Spleen (tissue), 11 donors: Measurements from ENCODE around the gene NUP58. TPM values are rescaled to one million over a fixed set of nuclear protein-coding genes. Genes with fewer than 3 reads are reported as not detected.

ENCODE experiments used
- DNase-seq: peaks from one replicate; pipeline ENCODE4 v3.0.0-alpha.2; 2020
- H3K27ac ChIP-seq, 8 donors: fragments of 200-600 bp; sonication (generic) in 7 of 8; 1 replicate in 4 of 8; 2 replicates in 4 of 8; pipeline versions ENCODE4 v1.5.0 to v1.8.0; 2016 to 2021; ENCODE audit warnings: inconsistent platforms in 4 of 8, mild to moderate bottlenecking in 4 of 8, moderate library complexity in 1 of 8
- H3K27me3 ChIP-seq, 7 donors: fragments of 200-600 bp; sonication (generic) in 6 of 7; replicated peaks in 1 of 7; 1 replicate in 4 of 7; 2 replicates in 3 of 7; pipeline versions ENCODE4 v1.5.0 to v1.8.0; 2016 to 2021; ENCODE audit warnings: inconsistent platforms in 3 of 7, mild to moderate bottlenecking in 1 of 7
- H3K36me3 ChIP-seq, 6 donors: fragments of 200-600 bp; sonication (generic) in 5 of 6; 1 replicate in 4 of 6; 2 replicates in 2 of 6; pipeline versions ENCODE4 v1.5.0 to v1.8.0; 2016 to 2021; ENCODE audit warnings: inconsistent platforms in 2 of 6
- H3K4me1 ChIP-seq, 6 donors: fragments of 200-600 bp; sonication (generic) in 5 of 6; 1 replicate in 3 of 6; 2 replicates in 3 of 6; pipeline versions ENCODE4 v1.5.0 to v1.8.0; 2016 to 2021; ENCODE audit warnings: inconsistent platforms in 3 of 6
- H3K4me3 ChIP-seq, 8 donors: fragments of 200-600 bp; sonication (generic) in 7 of 8; 1 replicate in 4 of 8; 2 replicates in 4 of 8; pipeline versions ENCODE4 v1.5.0 to v1.8.0; 2016 to 2021; ENCODE audit warnings: inconsistent platforms in 4 of 8, mild to moderate bottlenecking in 4 of 8, moderate library complexity in 2 of 8
- H3K9me3 ChIP-seq, 8 donors: fragments of 200-600 bp; sonication (generic) in 7 of 8; 1 replicate in 4 of 8; 2 replicates in 4 of 8; pipeline versions ENCODE4 v1.5.0 to v1.8.0; 2016 to 2021; ENCODE audit warnings: inconsistent platforms in 4 of 8
- CTCF ChIP-seq, 11 experiments: fragments of 200-600 bp in 7 of 11; fragments of 450-650 bp in 4 of 11; sonication (generic) in 4 of 11; IDR thresholded peaks in 8 of 11; conservative IDR thresholded peaks in 3 of 11; 1 replicate in 7 of 11; 2 replicates in 4 of 11; pipeline versions ENCODE4 v1.4.0 to v1.8.0; 2016 to 2021; ENCODE audit warnings: antibody characterized with exemption in 11 of 11, inconsistent platforms in 4 of 11, mild to moderate bottlenecking in 1 of 11
- POLR2A ChIP-seq, 3 donors: fragments of 450-650 bp; IDR thresholded peaks; one replicate each; pipeline ENCODE4 v1.5.1; 2017; ENCODE audit warnings: antibody characterized with exemption in 3 of 3, mild to moderate bottlenecking in 1 of 3
- POLR2AphosphoS5 ChIP-seq, 3 donors: sonication (generic); formaldehyde crosslinking; IDR thresholded peaks; one replicate each; pipeline ENCODE4 v1.5.1; 2017; ENCODE audit warnings: antibody characterized with exemption in 3 of 3
- WGBS, 5 donors: extraction: QIAGEN DNeasy Blood & Tissue Kit in 3 of 5; methylation state at CpG; one replicate each; pipeline versions ENCODE4 v1.1.5 to v1.1.7; 2013 to 2018; 5-methylcytosine and 5-hydroxymethylcytosine counted together
- intact Hi-C: fragments of 100-400 bp; cut with DNase I; formaldehyde crosslinking; loops from one replicate; pipeline ENCODE4 v1.15.0; 2023; ENCODE audit warnings: low total_unique reads
- polyA plus RNA-seq, 3 donors: library from polyadenylated mRNA; stranded (reverse); fragments of 200-250 nt; gene quantifications; one replicate each; pipeline ENCODE4 v1.2.1, GENCODE V29; 2013
- total RNA-seq, 7 donors: library from RNA; depleted of rRNA in 3 of 7; stranded (reverse); fragments of >200 nt in 3 of 7; fragmentation: NEBNext Ultra II Directional in 4 of 7; extraction: Animal tissue kit (Norgen Biotek cat#: 25700) in 4 of 7; gene quantifications; one replicate each; pipeline versions ENCODE4 v1.1.0 to v1.2.1, GENCODE V29; 2016 to 2021
- donor health status: healthy with polysubstance abuse.
- donor health status: DM: no; HTN: no; CAD: no; lungs with moderate emphysema.
- donor health status: DM: no; HTN: no; CAD: no.
- donor health status: Bipolar disorder and iron deficiency.
- donor health status: healthy.
- donor health status: DM: no; HTN: no; CAD: no.
- donor health status: DM: yes; HTN: yes; CAD: no.

The NUP58 gene
- total and polyA plus RNA-seq, 10 donors: 9.1 to 53.6 (median 42.3) TPM

GRCh38 chr13:25371875-25372283 is 70.5 kb downstream of the NUP58 start, which contains the start of gene ATP8A2:
TSS of gene ATP8A2 (plus strand) at chr13:25371974. CDS start at chr13:25372213, 239 bp downstream.
- no peak for DNase-seq
- Histone ChIP-seq H3K9me3 (no peaks in the 10 kb centered on the region), H3K27ac (no peak within 1 kb of the TSS), H3K27me3 (peaks cover 5 to 80% (median 55%) of the 10 kb centered on the region in 7 donors), H3K36me3 (no peaks in the 10 kb centered on the region), H3K4me3 (peak within 1 kb of the TSS in 7 of 8 donors; percentile 15 to 61 (median 28)), H3K4me1 (peaks cover 4 to 17% (median 9%) of the 10 kb centered on the region in 6 donors)
- 0 to 2% (median 1%) methylated on average over 7 to 58 of the region's 58 CpGs; no CpG with 5 or more reads in 1 of the 5 donors for WGBS, 5 donors
- intact Hi-C loops: loop anchor here (10.0 kb wide), 2 partner anchors 137 to 367 kb away; no protein-coding TSS in a partner anchor
- TF ChIP-seq POLR2AphosphoS5 (IDR thresholded peaks at IDR 0.05) (no peak), POLR2A (IDR thresholded peaks at IDR 0.05) (no peak), CTCF (IDR thresholded peaks at IDR 0.05 in 8 of 11, conservative IDR thresholded peaks at IDR 0.05 in 3 of 11) (no peak)

- intact Hi-C loops: loop anchor here (10.0 kb wide), 2 partner anchors 138 to 368 kb away; no protein-coding TSS in a partner anchor
- 13 to 35% (median 14%) methylated on average over 27 to 82 of the region's 82 CpGs for WGBS, 5 donors
- TF ChIP-seq POLR2AphosphoS5 (IDR thresholded peaks at IDR 0.05) (no peak), POLR2A (IDR thresholded peaks at IDR 0.05) (no peak), CTCF (IDR thresholded peaks at IDR 0.05 in 8 of 11, conservative IDR thresholded peaks at IDR 0.05 in 3 of 11) (no peak)
- Histone ChIP-seq H3K27me3 (peaks cover 5 to 80% (median 55%) of the 10 kb centered on the region in 7 donors), H3K36me3 (no peaks in the 10 kb centered on the region), H3K4me1 (peaks cover 4 to 17% (median 9%) of the 10 kb centered on the region in 6 donors), H3K4me3 (peak overlapping the region in 7 of 8 donors; percentile 15 to 61 (median 28)), H3K9me3 (no peaks in the 10 kb centered on the region), H3K27ac (no peak overlapping the region)
- no peak for DNase-seq
Measured at GRCh38 chr13:25372284-25373081, 71.1 kb downstream of the NUP58 start.

- 30 to 40% (median 34%) methylated on average over 9 of the region's 9 CpGs for whole genome bisulfite sequencing, 5 donors
- Histone ChIP-seq H3K36me3 (no peaks in the 10 kb centered on the region), H3K4me1 (peaks cover 4 to 17% (median 9%) of the 10 kb centered on the region in 6 donors), H3K27me3 (peaks cover 5 to 54% (median 43%) of the 10 kb centered on the region in 7 donors), H3K27ac (no peak overlapping the region), H3K9me3 (no peaks in the 10 kb centered on the region), H3K4me3 (no peak overlapping the region)
- TF ChIP-seq CTCF (IDR thresholded peaks at IDR 0.05 in 8 of 11, conservative IDR thresholded peaks at IDR 0.05 in 3 of 11) (peak; percentile 14 to 65 (median 59)), POLR2AphosphoS5 (IDR thresholded peaks at IDR 0.05) (no peak), POLR2A (IDR thresholded peaks at IDR 0.05) (no peak)
- intact Hi-C loops: loop anchor here (10.0 kb wide), 2 partner anchors 141 to 371 kb away; no protein-coding TSS in a partner anchor
- DNase-seq: no peak
Measured at GRCh38 chr13:25375727-25376358, 74.4 kb downstream of the NUP58 start.
